Type B pancreatic cell (in vitro differentiated cells): Measurements from ENCODE around the gene FAM89A. TPM values are rescaled to one million over a fixed set of nuclear protein-coding genes. Genes with fewer than 3 reads are reported as not detected.

Experiments used
- DNase-seq: peaks from one replicate; pipeline ENCODE4 v3.0.0; 2021; ENCODE audit warnings: mixed read lengths; ENCODE audit not compliant: unreplicated experiment; ENCODE audit errors: extremely low spot score
- H3K27ac Mint-ChIP-seq: 2 replicates; pipeline ENCODE4 v1.8.0; 2021; ENCODE audit warnings: mild to moderate bottlenecking, mixed read lengths
- H3K27me3 Mint-ChIP-seq: 2 replicates; pipeline ENCODE4 v1.8.0; 2021; ENCODE audit warnings: mixed read lengths
- H3K36me3 Mint-ChIP-seq: 2 replicates; pipeline ENCODE4 v1.8.0; 2021; ENCODE audit warnings: mixed read lengths
- H3K4me1 Mint-ChIP-seq: one replicate; pipeline ENCODE4 v1.8.0; 2021; ENCODE audit warnings: mixed read lengths; ENCODE audit not compliant: unreplicated experiment
- H3K4me3 Mint-ChIP-seq: 2 replicates; pipeline ENCODE4 v1.8.0; 2021; ENCODE audit warnings: mild to moderate bottlenecking, mixed read lengths
- H3K9me3 Mint-ChIP-seq: 2 replicates; pipeline ENCODE4 v1.8.0; 2021; ENCODE audit warnings: mixed read lengths
- CTCF ChIP-seq: fragments of 200-600 bp; sonication (generic); conservative IDR thresholded peaks from 2 replicates; pipeline ENCODE4 v1.5.0; 2021; ENCODE audit warnings: antibody characterized with exemption, mild to moderate bottlenecking
- total RNA-seq: library from RNA; stranded (reverse); gene quantifications from 2 replicates; pipeline ENCODE4 v1.2.1, GENCODE V29; 2021; ENCODE audit warnings: low replicate concordance

FAM89A gene
- total RNA-seq, 1 donor from 2014 or later, result 11.9 TPM

- no peak for TF ChIP-seq CTCF
- H3K4me1 Mint-ChIP-seq, result peaks cover 16% of the 10 kb centered on the region
- H3K4me3 Mint-ChIP-seq, result no peak overlapping the region
- no peaks in the 10 kb centered on the region for H3K36me3 Mint-ChIP-seq
- H3K27ac Mint-ChIP-seq, result no peak overlapping the region
- peaks cover 11% of the 10 kb centered on the region for H3K27me3 Mint-ChIP-seq
- peaks cover 4% of the 10 kb centered on the region for H3K9me3 Mint-ChIP-seq
- DNase-seq, result no peak
Observed at GRCh38 chr1:231064418-231064817, 24.4 kb upstream of the FAM89A start.

GRCh38 chr1:231063331-231063730, 23.3 kb upstream of the FAM89A start:
- H3K27me3 Mint-ChIP-seq, result peaks cover 11% of the 10 kb centered on the region
- H3K4me1 Mint-ChIP-seq, result peaks cover 20% of the 10 kb centered on the region
- no peaks in the 10 kb centered on the region for H3K36me3 Mint-ChIP-seq
- TF ChIP-seq CTCF, result no peak
- DNase-seq, result no peak
- H3K27ac Mint-ChIP-seq, result no peak overlapping the region
- H3K9me3 Mint-ChIP-seq, result peaks cover 4% of the 10 kb centered on the region
- no peak overlapping the region for H3K4me3 Mint-ChIP-seq

GRCh38 chr1:231062500-231063270, 22.6 kb upstream of the FAM89A start:
- DNase-seq, result no peak
- H3K27ac Mint-ChIP-seq, result no peak overlapping the region
- H3K27me3 Mint-ChIP-seq, result peaks cover 11% of the 10 kb centered on the region
- TF ChIP-seq CTCF, result no peak
- H3K9me3 Mint-ChIP-seq, result peaks cover 4% of the 10 kb centered on the region
- no peaks in the 10 kb centered on the region for H3K36me3 Mint-ChIP-seq
- H3K4me3 Mint-ChIP-seq, result no peak overlapping the region
- peaks cover 20% of the 10 kb centered on the region for H3K4me1 Mint-ChIP-seq

- H3K9me3 Mint-ChIP-seq, result peaks cover 10% of the 10 kb centered on the region
- H3K27me3 Mint-ChIP-seq, result peaks cover 11% of the 10 kb centered on the region
- H3K4me1 Mint-ChIP-seq, result peaks cover 16% of the 10 kb centered on the region
- DNase-seq, result no peak
- no peak for TF ChIP-seq CTCF
- no peaks in the 10 kb centered on the region for H3K36me3 Mint-ChIP-seq
- no peak overlapping the region for H3K4me3 Mint-ChIP-seq
- H3K27ac Mint-ChIP-seq, result no peak overlapping the region
Observed at GRCh38 chr1:231059566-231060193, 19.6 kb upstream of the FAM89A start.

GRCh38 chr1:231058416-231059109, 18.5 kb upstream of the FAM89A start:
- Mint-ChIP-seq H3K4me1 (peaks cover 18% of the 10 kb centered on the region), H3K9me3 (peaks cover 10% of the 10 kb centered on the region), H3K4me3 (no peak overlapping the region), H3K36me3 (no peaks in the 10 kb centered on the region), H3K27me3 (peaks cover 8% of the 10 kb centered on the region), H3K27ac (no peak overlapping the region)
- DNase-seq, result no peak
- no peak for TF ChIP-seq CTCF
